ENCODE results near the gene KATNAL1.

KATNAL1 gene

DNA sequence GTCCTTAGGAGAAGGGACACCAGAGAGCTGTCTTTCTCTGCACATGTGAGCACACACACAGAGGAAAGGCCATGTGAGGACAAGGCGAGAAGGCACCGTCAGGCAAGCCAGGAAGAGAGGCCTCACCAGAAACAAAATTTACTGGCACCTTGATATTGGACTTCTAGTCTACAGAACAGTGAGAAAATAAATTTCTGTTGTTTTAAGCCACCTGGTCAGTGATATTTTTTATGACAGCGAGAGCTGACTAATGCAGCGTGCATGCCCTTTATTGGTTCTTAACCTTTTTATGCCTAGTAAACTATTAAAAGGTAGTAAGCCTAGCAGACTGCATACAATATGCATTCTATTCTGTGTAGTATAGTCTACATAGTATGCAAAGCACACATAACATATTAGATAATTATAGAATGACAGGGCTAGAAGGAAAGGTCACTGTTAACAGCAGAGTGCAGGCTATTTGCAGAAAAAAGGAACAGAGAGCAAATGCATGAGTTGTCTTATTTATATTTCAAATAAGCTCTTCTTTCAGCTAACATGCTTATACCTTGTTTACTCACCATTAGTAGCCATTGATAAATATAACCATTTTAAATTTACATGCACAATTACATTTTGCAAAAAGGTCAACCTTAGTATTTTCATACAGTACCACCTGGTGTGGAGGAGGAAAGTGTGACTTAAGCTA, 25.2 kb upstream of the KATNAL1 start:
- no peak for DNase-seq

GRCh38 chr13:30331331-30331771, 24.0 kb upstream of the KATNAL1 start:
- DNase-seq, result no peak

GRCh38 chr13:30329009-30329585, 21.7 kb upstream of the KATNAL1 start:
- no peak for DNase-seq

DNA sequence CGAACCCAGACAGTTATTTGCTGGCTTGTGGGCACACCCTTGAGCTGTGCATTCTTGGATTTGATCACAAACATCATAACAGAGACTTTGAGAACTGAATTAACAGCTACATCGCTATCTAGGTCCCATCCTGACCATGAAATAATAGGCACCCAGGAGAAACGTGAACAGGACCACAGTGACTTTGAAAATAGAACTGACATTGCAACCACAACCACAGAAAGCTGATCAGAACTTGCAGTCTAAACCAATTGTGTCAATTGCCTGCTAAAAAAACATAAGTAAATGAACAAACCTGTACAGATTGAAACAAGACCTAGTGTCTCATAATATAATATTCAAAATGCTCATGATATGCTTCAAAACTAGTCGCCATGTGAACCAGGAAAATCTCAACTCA, 18.3 kb upstream of the KATNAL1 start:
- DNase-seq, result no peak

GRCh38 chr13:30323524-30323923, 16.2 kb upstream of the KATNAL1 start:
- DNase-seq, result no peak

DNA sequence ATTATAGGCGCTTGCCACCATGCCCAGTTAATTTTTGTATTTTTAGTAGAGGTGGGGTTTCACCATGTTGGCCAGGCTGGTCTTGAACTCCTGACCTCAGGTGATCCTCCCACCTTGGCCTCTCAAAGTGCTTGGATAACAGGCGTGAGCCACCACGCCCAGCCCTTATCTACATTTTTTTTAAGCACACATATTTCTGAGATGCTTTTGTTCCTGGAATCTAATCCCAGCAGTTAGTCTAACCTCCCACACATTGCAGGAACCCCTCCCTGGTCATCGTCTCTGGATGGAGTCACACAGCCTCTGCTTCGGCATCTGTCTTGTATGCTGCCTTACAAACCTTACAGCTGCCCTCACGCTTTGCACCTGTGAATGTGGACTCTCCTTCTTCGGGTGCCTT, 15.1 kb upstream of the KATNAL1 start:
- DNase-seq, result no peak

DNA sequence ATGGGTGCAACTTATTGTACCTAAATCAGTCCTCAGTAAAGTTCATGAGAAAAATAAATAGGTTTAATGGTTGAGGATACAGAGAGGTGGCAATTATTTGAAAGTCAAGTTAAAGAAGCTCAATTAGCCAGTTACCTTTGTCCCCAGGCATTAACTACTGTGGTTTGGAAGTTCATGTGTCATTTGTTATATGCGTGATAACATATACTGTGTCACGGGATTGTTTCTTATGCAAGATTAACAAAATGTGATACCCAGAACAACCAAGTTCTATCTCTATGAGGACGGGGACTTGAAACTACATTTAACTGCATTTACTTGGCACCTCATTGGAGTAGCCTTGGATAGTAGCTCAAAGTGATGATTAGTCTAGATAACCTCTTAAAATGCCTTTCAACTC, 13.9 kb upstream of the KATNAL1 start:
- DNase-seq, result no peak

- DNase-seq, result no peak
Observed at GRCh38 chr13:30319655-30320054, 12.3 kb upstream of the KATNAL1 start.

DNA sequence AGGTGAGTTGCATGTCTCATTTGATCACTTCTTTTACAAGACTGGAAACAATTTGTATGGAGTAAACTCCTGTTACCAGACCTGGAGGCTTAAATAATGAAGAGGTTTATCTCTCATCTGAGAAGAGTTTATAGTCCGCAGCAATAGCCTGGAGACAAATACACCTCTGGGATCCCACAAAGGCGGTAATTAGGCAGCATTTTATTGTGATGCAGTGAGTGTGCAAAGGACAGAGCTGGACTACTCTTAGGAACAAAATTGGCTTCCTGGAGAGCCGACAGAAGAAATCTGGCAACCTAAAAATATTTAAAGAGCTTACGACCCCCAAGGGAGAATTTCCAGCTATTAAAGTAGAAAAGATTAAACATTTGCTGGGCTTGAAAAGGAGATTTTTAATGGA, 11.8 kb upstream of the KATNAL1 start:
- DNase-seq, result no peak

DNA sequence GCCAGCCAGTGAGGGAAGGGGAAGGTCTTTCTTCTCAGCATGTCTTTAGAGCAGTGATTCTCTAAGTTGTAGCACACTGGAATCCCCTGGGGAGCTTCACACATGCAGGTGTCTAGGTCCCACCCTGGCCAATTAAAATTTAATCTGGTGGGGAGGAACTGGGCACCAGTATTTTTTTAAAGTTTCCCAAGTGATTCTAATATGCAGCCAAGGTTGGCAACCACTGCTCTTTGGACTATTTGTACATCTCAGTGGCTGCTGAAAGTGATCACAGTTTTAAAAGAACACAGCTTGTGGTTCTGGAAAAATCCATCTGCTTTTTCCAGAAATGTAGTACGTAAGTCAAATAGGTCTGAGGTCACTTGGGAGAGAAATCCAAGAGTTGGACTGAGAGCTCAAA, 10.7 kb upstream of the KATNAL1 start:
- no peak for DNase-seq

- DNase-seq, result no peak
Observed at GRCh38 chr13:30314562-30314961, 7.2 kb upstream of the KATNAL1 start.

- no peak for DNase-seq
Observed at GRCh38 chr13:30314069-30314468, 6.7 kb upstream of the KATNAL1 start.

DNA sequence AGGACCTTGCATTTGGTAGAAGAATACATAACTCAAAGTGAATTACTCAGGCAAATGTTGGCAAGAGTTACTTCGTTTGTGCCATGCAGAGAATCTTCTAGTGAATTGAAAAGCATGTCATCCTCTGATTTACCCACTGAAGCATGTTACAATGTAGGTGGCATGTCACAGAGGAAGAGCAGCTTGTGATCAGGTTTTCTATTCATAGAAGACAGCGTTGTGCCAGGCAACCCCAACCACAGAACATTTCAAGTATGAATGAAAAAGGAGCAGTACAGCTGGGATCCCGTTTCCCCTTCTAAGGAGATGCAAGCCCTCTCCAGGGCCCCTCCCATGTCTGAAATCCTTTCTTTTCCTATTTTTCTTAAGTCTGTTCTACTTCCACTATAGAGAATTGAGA, 6.0 kb upstream of the KATNAL1 start:
- DNase-seq, result no peak

GRCh38 chr13:30312904-30313303, 5.6 kb upstream of the KATNAL1 start:
- DNase-seq, result no peak

GRCh38 chr13:30308548-30308947, 1.2 kb upstream of the KATNAL1 start:
- DNase-seq, result no peak

- DNase-seq, result no peak
Observed at GRCh38 chr13:30307971-30308290, 580 bp upstream of the KATNAL1 start.

DNA sequence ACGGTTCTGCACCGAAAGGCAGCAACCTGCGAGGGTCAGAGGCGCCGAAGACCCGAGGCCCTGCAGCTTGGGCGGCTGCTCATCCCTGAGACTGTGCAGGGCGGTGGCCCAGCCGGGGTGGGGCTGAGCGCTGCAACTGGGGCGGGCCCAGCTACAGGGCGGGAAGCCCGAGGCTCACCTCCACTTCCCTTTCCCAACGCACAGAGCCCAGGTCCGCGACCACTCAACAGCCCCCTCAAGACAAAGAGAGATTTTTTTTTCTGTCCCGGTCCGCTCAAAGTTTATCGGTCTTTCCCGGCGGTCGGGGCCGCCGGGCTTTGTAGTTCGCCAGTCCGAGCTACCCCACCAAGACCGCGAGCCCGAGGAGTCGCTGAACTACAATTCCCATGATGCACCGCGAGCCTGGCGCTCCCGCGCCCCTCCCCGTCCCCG, 573 bp downstream of the KATNAL1 start:
- peak; percentile 39 for DNase-seq

DNA sequence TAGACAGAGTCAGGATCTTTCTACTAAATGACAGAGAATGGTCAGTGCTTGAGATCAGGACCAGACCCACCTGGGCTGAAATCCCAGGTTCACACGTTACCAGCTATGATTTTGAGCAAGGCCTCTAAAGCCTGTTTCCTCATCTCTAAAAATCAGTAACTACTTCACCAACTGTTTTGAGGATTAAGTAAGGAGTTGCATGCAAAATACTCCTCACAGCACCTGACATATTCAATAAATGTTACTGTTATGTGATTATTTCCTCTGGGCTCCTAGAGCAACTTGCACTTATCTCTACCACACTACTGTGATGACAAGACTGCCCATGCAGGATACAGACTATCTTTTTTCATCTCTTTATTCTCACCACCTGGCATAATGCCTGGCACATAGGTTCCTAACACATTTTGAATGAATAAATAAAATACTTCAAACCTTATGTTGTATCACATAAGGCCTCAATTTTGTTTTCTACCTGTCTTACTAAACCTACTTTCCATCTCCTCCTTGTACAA, 1.8 kb downstream of the KATNAL1 start:
- DNase-seq, result no peak

DNA sequence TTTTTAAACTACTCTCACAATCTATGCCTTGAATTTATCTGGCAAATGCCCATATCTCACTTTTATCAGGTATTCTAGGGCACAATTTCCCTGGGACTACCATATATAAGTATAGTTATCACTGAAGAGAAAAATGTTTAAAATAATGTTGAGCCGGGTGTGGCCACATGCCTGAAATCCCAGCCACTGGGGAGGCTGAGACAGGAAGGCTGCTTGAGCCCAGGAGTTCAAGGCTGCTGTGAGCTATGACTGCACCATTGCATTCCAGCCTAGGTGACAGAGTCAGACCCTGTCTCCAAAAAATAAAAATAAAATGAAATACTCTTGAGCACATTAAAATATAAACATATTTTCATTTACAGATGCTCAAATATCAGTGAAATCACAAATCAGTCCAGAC, 4.1 kb downstream of the KATNAL1 start:
- no peak for DNase-seq

DNA sequence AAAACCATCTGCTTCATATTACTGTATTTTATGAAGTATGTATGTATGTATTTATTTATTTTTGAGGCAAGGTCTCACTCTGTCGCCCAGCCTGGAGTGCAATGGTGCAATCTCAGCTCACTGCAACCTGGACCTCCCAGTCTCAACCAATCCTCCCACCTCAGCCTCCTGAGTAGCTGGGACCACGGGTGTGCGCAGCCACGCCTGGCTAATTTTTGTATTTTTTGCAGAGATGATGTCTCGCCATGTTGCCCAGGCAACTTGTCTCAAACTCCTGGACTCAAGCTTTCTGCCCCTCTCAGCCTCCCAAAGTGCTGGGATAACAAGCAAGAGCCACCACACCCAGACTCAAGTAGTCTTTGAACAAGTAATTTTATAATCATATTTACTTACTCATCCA, 5.5 kb downstream of the KATNAL1 start:
- DNase-seq, result no peak

- no peak for DNase-seq
Observed at GRCh38 chr13:30300596-30300995, 6.8 kb downstream of the KATNAL1 start.

- no peak for DNase-seq
Observed at GRCh38 chr13:30299786-30300185, 7.6 kb downstream of the KATNAL1 start.

DNA sequence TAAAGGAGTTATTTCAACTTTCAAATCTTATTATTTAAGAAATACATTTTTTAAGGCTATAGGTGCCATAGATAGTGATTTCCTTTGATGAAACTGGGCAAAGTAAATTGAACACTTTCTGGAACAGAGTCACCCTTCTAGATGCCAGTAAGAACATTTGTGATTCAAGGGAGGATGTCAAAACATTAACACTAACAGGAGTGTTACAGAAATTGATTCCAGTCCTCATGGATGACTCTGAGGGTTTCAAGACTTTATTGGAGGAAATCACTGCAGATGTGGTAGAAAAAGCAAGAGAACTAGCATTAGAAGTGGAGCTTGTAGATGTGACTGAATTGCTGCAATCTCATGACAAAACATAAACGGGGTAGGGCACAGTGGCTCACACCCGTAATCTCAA, 12.2 kb downstream of the KATNAL1 start:
- no peak for DNase-seq

DNA sequence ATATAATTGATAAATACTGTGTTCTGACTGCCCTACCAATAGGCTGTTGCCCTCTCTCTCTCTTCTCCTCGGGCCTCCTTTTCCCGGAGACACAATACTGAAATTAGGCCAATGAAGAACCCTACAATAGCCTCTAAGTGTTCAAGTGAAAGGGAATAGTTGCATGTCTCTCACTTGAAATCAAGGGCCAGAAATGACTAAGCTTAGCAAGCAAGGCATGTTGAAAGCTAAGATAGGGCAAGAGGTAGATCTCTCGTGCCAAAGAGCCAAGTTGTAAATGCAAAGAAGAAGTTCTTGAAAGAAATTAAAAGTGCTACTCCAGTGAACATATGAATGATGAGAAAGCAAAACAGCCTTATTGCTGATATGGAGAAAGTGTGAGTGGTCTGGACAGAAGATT, 13.3 kb downstream of the KATNAL1 start:
- DNase-seq, result no peak

DNA sequence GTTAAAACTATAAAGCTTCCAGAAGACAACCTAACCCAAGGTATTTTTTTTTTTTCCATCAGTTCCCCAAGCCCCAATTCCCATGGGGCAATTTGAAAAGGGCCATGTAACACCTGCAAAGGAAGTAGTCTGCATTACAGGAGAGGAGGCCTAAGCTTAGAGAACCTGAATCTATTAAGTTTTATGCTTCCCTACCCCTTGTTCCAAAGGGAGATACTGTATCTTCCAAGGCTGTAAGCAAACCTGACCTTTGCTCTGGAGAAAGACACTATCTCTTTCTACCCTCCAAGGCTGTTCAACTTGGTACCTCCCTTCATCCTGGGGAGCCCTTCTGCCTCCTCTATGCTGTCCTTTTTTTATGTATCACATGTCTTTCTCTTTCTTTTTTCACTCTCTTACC, 15.0 kb downstream of the KATNAL1 start:
- no peak for DNase-seq

Measured in NCI-H2081 treated with DMSO at 0.1 percent for 48 hours (cell line).